Vagina (tissue), 2 donors: ENCODE measurements around the gene ADAM33.

Experiments
- CTCF ChIP-seq, 3 experiments: fragments of 450-650 bp in 2 of 3; fragments of 200-600 bp in 1 of 3; sonication (generic) in 1 of 3; IDR thresholded peaks; one replicate each; pipeline ENCODE4 v1.5.1; 2017 to 2019; ENCODE audit warnings: antibody characterized with exemption in 3 of 3, mild to moderate bottlenecking in 2 of 3, moderate library complexity in 2 of 3
- POLR2A ChIP-seq, 2 donors: fragments of 450-650 bp; IDR thresholded peaks; one replicate each; pipeline ENCODE4 v1.6.1; 2017; ENCODE audit warnings: antibody characterized with exemption in 2 of 2, mild to moderate bottlenecking in 2 of 2, moderate library complexity in 2 of 2
- POLR2AphosphoS5 ChIP-seq, 2 donors: sonication (generic); formaldehyde crosslinking; IDR thresholded peaks; one replicate each; pipeline ENCODE4 v1.9.0; 2017; ENCODE audit warnings: antibody characterized with exemption in 2 of 2, mild to moderate bottlenecking in 2 of 2, low read depth in 1 of 2; ENCODE audit not compliant: insufficient read depth in 1 of 2

DNA sequence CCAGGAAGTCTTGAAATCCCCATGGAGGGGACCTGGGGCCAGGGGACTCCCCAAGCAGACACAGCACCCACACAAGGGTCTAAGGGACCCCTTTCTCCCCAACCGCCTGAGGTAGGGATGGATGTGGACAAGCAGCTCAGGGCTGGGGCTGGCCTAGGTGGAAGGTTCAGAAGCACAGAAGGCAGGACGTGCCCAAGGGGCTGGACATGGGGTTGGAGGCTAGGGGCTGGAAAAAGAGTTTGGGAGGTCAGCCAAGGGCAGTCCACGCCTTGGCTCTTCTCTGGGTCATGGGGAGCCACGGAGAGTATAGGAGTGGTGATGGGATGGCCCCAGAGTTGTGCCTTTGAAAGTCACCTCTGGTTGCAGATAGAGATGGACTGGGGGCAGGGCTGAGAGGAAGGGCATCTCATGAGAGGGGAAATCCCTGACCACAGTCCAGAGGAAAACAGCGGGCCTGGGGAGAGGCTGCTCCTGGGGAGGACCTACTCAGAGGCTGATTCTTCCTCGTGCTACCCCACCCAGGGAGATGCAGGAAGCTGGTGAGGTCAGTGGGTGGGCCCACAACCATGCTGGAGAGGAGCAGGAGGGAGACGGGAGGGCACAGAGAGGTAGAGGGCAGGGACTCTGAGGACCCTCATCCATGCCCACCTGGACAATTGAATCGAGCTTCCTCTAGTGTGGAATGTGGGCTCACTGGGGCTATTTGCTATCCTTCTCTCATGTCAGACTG lies 48.2 kb upstream of the ADAM33 start:
- TF ChIP-seq CTCF (IDR thresholded peaks at IDR 0.05) (no peak), POLR2AphosphoS5 (IDR thresholded peaks at IDR 0.05; ENCODE audit: insufficient read depth in 1 of 2, low read depth in 1 of 2) (no peak), POLR2A (IDR thresholded peaks at IDR 0.05) (no peak)
